Stimulated activated CD8-positive, alpha-beta memory T cell treated with anti-CD3 and anti-CD28 coated beads, Interleukin-12 subunit alpha, Interleukin-12 subunit beta, amount 100 ng/mL, for 24 hours (primary cell): ENCODE measurements around the gene TMEM94.
"Not testable (repeated sequence)": the region's sequence is repeated elsewhere in the genome, so short reads cannot be mapped to it uniquely, and the experiment has no call there.

Experiments
- DNase-seq: peaks from one replicate; pipeline ENCODE4 v3.0.0-alpha.2; 2020; ENCODE audit errors: extremely low read depth

The TMEM94 gene

DNA sequence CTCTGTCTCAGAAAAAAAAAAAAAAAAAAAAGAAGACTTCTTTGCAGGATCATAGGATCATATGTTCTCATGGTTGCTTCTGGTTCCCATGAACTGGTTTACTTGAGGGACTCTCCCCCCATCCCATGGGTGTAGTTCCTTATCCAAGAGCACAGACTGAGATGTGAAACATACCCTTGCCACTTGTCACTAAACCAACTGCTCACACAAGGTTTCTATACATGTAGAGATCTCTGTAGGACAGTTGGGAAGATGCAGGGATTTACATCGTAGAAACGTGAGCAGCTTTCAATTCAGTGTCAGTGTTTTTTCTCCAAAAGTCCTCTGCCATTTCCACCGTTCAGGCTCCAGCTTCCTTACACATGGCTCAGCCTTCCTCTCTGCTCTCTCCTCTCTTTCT is 11.1 kb upstream of the TMEM94 start:
- no peak for DNase-seq

DNA sequence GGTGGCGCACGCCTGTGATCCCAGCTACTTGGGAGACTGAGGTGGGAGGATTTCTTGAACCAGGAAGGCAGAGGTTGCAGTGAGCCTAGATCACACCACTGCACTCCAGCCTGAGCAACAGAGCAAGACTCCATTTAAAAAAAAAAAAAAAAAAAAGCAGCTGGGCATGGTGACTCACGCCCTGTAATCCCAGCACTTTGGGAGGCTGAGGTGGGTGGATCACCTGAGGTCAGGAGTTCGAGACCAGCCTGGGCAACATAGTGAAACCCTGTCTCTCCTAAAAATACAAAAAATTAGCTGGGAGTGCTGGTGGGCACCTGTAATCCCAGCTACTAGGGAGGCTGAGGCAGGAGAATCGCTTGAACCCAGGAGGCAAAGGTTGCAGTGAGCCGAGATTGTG is 10.5 kb upstream of the TMEM94 start:
- DNase-seq = not testable (repeated sequence)

DNA sequence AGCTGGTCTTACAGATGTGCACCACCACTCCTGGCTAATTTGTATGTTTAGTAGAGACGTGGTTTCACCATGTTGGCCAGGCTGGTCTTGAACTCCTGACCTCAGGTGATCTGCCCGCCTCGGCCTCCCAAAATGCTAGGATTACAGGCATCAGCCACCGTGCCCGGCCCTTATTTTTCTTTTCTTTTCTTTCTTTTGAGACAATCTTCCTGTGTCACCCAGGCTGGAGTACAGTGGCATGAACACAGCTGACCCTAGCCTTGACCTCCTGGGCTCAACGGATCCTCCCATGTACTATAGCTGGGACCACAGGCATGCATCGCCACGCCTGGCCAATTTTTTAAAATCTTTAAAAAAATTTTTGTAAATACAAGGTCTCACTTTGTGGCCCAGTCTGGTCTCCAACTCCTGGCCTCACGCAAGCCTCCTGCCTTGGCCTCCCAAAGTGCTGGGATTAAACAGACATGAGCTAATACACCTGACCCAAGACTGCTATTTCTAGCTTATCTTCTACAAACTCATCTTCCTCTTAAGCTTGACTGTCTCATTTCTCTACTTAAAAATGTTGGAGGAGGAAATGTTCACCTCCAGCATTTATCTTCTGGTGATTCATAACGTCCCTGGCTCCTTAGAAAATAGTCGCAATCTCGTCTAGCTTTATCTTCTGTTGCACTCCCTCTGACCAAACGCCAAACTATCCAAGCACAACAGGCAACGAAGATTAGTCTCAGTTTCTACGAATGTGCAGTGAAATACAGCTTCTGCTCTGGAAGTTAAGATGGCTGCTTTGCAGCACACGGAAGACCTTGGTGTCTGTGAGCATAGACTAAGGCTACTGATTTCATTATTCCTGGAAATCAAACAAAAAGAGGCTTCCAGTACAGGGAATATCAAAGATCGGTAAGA is 8.2 kb upstream of the TMEM94 start:
- no peak for DNase-seq

DNA sequence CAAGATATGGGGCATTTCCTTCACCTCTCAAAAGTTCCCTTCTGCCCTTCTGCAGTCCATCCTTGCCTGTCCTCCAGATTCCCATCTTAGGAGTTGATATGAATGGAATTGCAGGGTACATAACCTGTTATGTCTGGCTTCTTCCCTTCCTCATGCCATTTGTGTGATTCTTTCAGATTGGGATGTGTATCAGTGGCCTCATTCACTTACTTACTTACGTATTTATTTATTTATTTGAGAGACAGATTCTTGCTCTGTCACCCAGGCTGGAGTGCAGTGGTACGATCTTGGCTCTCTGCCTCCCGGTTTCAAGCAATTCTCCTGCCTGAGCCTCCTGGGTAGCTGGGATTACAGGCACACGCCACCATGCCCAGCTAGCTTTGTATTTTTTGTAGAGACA is 6.2 kb upstream of the TMEM94 start:
- no peak for DNase-seq

DNA sequence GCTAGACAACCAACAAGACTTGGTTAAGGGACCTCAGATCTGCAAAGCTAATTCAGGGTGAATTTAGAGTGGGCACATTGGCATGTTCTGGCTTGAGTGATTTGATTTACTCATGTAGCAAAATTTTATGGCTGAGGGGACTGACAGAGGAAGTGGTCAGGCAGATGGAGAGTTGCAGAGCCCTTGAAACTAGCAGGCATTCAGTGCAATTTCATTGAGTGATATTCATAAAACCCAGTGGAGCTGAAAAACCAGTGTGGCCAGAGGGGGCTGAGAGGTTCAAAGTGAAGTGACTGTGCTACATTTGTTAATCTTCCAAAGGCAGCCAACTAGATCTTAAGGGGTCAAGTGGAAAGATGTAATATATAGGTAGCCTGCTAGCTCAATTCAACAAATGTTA is 2.2 kb upstream of the TMEM94 start:
- no peak for DNase-seq

DNA sequence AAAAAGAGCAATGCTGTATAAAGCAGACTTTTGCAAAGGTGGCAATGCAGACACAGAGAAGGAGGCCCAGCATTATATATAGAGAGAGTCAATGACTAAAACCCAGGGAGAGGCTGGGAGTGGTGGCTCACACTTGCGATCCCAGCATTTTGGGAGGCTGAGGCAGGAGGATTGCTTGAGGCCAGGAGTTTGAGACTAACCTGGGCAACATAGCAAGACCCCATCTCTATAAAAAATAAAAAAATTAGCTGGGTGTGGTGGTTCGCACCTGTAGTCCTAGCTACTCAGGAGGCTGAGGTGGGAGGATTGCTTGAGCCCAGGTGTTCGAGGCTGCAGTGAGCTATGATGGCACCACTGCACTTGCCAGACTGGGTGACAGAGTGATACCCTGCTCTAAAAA is 1.8 kb upstream of the TMEM94 start:
- not testable (repeated sequence) for DNase-seq

DNA sequence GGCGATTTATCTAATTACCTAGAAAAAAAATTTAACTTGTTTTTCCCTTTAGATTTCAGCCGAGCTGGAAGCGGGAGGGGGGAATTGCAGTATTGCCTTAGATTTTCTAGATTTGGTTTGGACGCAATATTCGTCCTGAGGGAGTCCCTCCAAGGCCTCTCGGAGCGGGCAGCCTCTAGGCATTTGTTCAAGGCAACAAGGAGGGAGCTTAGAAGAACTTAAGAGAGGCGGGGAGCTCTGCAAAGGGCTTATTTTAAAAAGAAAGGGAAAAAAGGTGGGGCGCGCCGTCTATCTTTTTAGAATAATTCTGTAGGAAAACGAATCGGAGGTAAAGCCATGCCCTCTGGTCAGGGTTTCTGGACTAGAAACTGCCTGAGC is 407 bp upstream of the TMEM94 start:
- DNase-seq = no peak

DNA sequence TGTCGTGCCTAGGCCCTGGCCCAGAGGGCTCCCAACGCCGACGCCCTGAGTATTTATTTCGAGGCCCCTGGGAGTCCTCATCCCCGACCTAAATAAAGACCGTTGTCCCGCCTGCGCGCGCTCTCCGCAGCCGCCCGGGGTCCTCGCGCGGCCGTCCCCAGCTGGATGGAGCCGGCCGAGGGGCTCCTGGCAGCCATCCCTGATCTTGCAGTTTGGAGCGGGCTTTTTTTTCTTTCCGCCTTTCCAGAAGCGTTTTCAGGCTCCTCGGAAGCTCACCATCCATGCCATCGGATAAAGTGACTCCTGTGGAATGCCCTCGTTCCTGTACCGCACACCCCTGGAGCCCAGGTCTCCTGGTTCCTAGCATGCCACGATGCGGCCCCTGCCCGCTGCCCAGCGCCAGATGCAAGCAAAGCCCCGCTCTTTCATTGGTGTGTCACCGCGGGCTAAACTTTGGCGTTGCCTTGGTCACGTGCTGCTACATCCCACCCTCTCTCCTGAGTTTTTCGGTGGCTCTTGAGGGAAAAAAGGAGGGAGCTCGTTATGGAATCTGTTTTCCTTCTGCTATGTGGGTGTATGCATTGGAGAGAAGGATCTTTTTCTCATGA is 716 bp downstream of the TMEM94 start:
- DNase-seq = no peak

DNA sequence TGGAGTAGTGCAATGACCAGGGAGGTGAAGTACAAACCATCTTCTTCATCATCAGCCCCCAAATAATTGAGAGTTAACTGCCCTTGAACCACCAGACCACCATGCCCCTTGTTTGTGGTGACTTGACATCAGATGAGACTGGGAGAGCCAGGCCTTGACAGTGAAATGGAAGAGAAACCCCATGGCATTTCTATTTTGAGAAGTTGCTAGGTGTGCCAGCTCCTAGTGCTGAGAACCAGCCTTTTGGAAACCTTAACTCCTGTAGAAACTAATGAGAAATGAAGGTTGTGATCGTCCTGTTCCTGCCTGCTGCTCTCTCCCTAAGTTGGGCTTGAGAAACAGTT is 2.8 kb downstream of the TMEM94 start:
- no peak for DNase-seq

DNA sequence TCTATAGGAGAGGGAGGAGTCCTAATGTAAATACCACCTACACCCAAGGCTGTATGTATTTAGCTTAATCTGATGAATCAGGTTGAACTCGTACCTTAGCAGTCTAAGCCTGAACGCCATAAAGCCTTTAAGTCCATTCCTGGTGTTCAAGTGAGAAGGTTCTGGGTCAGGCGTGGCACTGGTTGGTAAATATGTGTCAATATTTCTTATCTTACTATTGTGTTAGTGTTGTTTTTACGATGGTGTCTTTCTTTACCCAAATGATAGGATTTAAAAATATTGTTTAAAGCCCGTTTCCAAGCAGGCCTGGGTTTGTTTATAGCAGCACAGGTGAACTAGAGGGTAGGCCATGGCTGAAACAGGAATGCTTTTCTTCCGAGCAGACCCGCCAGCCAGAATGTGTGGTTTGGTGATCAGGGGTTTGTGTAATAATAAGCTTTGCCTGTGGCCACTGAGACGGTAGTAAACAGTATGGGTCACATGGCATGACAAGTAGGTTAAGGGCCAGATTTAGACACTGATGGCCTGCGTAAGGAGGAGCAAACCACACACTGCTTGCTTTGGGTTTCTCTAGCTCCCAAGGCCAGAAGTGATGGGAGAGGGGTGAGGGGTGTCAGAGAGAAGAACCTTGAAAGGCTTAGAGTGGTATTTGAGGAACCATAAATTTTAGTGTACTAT is 3.3 kb downstream of the TMEM94 start:
- DNase-seq = no peak

DNA sequence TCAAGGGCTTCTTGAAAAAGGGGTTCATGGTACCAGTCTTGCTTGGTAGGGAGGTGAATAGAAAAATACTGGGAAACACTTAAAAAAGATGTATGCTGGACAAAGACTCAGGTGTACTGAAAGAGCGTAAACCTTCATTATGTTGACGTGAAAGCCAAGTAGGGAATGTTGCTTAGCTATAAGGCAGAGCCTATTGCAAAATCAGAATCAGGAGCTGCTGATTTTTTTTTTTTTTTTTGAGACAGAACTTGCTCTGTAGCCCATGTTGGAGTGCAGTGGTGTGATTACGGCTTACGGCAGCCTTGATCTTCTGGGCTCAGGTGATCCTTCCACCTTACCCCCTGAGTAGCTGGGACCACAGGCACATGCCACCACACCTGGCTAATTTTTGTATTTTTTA is 3.9 kb downstream of the TMEM94 start:
- no peak for DNase-seq

DNA sequence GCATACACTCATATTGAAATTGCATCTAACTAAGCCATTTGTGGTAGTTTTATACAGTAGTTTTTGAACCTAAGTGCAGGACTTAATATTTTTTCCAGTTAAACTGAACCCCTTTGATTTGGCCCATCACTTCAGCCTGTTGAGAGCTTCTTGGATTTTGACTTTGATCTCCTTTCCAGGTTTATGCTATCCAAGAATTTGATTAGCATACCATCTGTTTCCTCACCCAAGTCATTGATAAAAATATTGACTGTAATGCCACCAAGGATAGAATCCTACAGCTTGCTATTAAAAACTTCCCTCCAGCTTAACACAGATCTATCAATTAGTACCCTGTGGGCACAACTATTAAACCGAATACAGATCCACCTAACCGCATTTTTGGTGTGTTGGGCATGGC is 7.2 kb downstream of the TMEM94 start:
- DNase-seq = no peak

DNA sequence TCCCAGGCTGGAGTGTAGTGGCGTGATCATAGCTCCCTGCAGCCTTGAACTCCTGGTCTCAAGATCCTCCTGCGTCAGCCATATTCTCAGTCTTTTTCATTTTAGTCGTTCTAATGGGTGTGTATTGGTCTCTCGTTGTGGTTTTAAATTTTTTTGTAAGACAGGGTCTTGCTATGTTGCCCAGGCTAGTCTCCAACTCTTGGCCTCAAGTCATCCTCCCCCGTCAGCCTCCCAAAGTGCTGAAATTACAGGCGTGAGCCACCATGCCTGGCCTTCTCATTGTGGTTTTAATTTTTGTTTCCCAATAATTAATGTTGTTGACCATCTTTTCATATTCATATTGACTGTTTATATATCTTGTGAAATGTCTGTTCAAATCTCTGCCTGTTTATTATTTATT is 8.6 kb downstream of the TMEM94 start:
- no peak for DNase-seq

DNA sequence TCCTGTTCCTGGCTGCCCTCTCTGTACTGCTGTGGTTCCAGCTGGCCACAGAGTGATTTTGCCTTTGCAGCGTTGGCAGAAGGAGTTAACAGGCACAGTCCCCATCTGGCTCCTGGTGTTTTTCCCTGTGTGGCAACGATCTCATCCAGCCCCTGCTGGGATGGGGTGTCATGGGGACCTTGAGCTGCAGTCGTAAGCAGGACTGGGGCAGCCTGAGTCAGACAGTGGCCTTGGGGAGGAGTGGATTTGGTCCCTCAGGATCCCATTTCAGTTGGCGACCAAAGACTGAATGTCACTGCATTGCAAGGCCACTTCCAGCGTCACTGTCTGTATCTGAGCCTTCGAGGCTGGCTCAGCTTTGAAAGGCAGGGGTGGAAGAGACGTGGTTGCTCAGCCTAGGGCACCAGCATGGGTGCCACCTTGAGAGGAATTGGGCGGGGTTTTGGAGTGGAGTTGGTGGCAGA is 11.9 kb downstream of the TMEM94 start:
- DNase-seq = no peak

DNA sequence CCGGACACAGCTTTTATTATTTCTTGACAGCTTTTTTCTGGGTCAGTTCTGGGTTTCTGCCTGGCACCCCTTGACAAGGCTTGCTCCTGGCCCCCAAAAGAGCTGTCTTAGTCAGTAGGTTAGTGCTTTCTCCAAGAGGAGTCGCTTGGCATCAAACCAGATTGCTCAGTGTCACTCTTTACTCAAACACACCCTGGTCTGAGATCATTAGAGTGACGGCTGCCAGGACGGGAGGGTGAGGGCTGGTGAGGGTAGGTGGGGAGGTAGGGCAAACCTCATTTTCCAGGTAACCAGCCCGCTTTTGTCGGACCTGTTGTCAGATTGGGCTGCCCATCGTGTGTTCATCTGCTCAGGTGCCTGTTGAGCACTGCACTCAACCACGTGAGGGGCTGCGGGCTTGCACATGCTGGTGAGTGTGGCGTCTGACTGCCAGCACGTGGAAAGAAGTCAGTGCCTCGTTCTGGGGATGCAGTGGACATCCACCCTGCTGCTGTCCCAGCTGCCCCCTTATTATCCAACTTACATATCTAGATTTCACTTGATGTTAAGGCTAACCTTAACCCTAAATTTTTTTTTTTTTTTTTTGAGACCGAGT is 12.4 kb downstream of the TMEM94 start:
- DNase-seq = no peak

DNA sequence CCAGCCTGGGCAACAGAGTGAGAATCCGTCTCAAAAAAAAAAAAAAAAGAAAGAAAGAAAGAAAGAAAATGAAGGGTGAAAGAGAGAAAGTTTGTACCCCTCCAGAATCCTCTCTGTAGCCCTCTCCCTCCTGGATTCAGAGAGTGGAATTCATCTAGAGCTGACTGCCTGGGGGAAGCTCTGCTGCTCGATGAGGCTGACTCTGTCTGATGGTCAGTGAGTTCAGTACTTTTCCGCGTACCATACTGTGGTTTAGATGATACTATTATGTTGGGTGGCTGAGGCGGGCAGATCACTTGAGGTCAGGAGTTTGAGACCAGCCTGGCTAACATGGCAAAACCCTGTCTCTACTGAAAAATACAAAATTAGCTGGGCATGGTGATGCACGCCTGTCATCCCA is 14.8 kb downstream of the TMEM94 start:
- DNase-seq = no peak

DNA sequence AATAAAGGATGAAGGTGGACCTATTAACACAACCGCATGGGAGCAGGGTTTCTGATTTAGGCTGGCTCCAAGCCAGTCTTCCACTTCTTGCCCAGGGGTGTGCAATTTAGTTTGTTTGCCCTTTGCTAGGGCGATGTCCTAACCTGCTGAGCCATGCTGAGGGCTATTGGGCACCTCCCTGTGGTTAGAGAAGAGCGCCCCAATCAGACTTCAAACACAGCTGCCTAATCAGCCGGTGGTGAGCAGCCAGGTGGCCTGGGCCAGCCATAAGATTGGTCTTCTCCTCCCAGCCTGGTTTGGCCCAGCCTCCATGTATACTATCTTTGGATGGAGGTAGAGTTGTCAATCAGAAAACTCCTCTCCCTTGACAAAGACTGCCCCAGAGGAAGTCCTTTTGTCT is 15.7 kb downstream of the TMEM94 start:
- DNase-seq = no peak

DNA sequence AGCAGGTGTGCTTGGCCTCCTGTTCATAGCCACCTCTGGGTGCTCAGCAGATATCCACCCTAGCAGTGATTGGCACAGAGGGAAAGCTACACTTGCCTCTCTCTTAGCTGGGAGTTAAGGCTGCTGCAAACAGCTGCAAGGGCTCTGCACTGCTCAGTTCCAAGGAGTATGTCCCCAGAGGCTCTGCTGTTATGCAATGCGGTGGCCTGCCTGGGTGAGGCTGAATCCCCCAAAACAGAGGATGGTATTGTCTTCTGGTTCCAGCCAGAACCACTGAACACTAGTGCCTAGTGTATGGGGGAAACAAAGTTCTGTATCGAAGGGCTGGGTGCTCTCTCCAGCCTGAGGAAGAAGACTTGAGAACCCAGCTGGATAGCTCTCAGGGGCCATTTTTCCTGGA is 16.8 kb downstream of the TMEM94 start:
- no peak for DNase-seq

DNA sequence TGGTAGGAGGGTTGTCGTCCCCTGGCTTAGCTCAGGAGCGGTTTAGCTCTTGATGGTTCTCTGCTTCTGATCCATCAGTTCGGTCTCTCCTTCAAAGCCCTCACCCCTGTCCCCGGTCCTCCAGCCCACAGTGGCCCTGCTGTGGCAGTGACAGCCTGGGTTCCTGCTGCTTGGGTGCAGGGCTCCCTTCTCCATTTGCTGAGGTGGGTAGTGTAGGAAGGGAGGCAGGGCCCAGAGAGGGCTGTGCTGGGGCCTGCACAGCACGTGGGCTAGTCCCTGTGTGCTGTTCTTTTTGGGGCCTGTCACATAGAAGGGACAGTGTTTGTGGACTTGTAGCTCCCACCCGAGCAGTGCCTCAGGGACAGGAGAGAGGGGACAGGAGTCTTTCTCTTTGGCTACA is 18.3 kb downstream of the TMEM94 start:
- no peak for DNase-seq

DNA sequence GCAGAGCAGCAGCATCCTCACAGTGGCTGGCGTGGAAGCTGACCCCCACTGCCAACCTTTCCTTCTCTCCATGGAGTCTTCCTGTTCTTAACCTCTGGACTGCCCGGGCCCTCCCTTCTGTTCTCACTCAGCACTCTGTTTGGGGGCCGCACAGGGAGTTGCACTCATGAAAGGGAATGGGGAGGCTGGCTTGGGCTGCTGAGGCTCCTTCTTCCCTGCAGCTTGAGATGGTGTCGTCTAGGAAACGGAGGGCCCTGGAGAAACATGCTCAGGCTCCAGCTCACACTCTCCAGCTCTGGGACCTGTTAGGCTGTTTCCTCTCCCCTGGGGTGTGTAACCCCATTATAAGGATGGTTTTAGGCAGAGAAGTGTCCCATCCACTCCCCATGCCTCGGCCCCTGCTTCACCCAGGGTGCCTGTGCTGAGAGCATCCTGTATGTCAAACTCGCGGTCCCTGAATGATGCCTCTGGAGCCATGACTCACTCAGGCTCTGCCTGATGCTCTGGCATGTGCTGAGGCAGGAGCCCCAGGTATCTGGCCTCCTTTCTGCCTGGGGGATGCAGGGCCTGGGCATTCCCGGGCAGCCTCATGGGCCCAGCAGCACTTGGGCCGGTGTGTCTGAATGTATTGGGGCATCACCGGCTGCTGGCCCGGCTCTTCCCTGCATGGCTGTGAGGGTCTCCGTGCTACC is 18.9 kb downstream of the TMEM94 start:
- no peak for DNase-seq

DNA sequence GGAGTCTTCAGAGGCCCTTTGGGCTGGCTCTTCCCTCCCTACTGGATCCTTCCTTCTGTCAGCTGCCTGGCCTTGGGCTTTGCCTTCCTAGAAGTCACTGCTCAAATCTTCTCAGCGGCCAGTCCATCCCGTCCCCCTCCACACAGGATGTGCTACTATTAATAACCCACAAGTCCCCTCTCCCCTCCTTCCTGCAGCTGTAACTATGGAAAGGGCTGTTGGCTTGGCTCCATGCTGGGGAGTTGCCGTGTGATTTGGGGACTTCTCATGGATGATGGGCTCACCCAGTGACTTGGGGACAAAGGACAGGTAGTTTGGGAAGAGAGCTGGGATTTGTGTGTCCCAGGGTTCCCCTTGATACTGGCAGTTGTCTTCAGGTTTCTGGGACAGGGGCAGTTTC is 19.4 kb downstream of the TMEM94 start:
- no peak for DNase-seq

DNA sequence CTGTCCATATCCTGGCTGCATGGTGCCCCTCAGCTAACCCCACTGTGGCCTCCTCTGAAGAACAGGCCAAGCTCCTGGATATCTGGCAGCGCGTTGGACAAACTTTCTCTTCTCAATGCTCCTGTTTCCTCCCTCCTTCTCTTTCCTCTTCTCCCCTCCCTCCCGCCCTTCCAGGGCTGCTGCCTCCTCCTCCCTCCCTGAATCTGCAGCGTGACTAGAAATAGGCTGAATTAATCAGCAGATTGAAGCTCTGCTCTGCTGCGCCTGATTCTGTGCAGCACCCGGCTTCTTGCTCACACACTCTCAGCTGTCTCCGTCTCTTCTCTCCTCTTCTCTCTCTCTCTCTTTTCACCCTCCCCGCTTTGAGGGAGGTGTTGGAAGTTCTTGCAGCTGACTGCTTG is 19.8 kb downstream of the TMEM94 start:
- no peak for DNase-seq
